IPS DF 4.7 (cell line): ENCODE results near the gene AGPAT2.
"Not testable (repeated sequence)": the region's sequence is repeated elsewhere in the genome, so short reads cannot be mapped to it uniquely, and the experiment has no call there.

Experiments used
- DNase-seq: peaks from one replicate; pipeline ENCODE4 v3.0.0-alpha.2; 2013; ENCODE audit warnings: low spot score; ENCODE audit errors: extremely low read depth

AGPAT2 gene

DNA sequence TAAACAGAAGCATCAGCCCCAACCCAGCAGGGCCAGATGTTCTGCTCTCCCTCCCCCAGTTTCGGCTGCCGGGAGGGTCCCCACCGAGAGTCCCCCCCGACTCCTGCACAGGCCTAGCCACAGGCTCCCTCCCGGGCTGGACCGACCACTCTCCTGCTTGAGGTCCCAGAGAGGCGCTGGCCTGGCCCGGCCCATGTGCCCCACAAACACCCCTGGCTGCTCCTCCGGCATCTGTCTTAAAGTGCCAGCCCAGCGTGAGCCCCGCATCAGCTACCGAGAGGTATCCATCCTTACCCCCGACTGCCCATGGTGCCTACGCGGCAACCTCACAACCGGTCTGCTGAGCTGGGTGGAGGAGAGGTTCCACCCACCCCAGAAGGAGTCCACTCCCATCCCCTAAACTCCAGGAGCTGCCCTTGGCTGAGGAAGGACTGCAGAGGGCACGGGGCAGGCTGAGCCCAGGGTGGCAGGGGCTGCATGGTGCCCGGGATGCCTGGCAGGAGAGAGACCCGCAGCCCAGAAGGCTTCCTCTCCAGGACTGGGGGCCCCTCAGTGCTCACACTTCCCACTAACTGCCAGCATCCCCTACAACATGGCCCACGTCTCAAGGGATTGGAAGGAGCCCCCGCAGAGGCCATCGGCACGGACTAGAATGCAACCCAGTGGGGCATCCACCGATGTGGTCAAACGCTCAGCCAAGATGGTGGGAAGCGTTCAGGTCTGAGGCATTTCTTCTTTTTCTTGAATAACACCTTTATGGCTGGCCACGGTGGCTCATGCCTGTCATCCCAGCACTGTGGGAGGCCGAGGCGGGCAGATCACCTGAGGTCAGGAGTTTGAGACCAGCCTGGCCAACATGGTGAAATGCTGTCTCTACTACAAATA lies 40.2 kb downstream of the AGPAT2 start:
- DNase-seq: no peak

DNA sequence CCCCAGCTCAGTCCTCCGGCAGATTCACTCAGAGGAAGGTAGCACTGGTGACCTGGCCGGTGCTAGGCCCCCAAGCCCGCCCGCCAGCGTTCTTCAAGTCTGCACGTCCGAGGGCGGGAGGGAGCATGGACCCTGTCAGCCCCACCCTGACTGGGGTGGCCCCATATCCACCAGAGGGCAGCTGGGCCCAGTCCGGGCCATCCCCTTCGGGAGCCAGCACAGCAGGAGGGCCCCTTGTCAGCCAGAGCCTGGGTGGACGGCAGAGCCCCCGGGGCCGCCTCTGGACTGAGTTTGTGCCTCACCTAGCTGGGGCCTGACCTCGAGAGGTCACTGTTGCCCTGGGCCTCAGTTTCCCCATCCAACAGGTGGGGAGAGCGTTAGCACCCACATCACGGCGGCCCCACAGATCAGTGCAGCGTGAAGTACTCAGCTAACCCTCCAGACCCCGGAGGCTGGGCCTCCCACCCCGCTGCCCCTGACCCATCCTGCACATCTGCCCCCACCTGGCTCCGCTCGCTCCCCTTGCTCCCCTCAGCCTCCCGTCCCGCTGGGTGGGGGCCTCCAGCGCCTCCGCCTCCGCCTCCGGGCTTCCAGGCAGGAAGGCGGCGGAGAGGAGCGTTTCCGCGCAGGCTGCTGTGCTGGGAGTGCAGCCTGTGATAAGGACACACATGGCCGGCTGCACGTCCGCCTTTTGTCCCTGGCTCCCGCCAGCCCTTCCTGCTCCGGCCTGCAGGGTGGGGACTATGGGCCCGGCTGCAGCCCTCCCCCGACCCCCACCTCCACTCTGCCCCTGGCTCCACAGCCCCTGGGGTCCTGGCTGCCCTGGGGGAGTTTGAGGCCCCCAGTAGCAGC lies 41.1 kb downstream of the AGPAT2 start:
- no peak for DNase-seq

DNA sequence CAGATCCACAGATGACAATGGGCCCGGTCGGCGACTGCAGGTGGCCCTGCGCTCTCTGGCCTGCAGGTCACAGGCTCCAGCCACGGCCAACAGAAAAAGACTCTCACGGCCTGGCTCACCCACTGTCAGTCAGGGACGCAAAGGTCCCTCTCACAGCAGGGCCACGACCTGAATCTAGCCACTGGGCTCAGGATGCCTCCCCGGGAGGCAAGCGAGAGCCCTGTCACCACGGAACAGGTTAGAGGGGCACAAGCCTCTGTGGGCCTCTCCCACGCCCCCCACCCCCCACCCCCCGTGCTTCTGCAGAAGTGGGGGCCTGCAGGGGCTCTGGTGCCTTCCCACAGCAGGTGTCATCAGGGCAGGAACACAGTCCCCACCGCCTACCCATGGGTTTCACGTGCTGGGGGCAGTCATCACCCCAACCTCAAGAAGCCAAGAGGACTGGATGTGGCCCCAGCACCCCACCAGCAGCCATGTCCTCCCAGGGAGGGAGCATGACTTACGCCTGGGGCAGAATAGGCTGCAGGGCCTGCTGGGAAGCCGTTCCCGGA lies 41.8 kb downstream of the AGPAT2 start:
- DNase-seq: no peak

DNA sequence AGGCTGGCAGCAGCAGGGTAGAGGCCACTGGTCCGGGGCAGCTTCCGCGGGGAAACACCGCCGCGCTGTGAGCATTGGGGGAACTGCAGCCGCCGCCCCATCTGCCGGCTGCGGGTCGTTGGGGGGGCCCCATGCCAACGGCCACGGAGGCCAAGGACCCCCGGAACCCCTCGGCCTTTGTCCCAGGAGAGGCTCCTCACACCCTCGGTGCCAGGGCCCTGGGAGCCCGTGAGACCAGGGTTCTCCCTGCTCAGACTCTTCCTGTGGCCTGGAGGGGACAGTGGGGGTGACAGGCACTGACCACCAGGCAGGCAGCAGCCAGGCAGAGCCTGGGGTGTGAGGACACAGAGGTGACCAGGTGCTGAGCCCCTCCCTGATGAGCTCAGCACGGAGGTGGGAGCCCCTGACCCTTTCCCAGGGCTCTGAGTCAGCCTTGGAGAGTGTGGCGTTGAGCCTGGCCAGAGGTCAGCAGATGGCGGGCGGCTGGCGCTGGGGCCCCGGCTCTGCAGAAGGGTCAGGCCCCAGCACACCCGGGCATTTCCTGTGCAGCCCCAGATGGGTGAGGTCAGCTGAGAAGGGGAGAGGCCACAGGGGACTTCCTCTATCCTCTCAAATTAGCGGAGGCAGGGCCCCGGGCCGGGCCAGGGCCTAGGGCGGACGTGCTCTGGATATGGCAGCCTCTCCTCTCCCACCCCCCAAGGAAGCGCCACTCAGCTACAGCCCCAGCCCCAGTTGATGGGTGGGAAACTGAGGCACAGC lies 42.5 kb downstream of the AGPAT2 start:
- peak; percentile 3 for DNase-seq

DNA sequence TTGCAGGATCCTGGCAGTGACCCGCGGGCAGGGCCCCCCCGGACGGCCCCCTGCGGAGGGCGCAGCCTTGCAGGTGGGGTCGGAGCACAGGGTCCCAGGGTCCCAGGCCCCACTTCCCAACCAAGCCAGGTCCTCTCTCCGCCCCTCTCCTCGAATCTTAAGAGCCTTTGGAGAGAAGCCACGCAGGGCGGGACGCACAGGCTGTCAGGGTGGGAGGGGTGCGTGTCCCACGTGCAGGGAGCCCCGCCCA lies 43.0 kb downstream of the AGPAT2 start:
- DNase-seq: no peak

DNA sequence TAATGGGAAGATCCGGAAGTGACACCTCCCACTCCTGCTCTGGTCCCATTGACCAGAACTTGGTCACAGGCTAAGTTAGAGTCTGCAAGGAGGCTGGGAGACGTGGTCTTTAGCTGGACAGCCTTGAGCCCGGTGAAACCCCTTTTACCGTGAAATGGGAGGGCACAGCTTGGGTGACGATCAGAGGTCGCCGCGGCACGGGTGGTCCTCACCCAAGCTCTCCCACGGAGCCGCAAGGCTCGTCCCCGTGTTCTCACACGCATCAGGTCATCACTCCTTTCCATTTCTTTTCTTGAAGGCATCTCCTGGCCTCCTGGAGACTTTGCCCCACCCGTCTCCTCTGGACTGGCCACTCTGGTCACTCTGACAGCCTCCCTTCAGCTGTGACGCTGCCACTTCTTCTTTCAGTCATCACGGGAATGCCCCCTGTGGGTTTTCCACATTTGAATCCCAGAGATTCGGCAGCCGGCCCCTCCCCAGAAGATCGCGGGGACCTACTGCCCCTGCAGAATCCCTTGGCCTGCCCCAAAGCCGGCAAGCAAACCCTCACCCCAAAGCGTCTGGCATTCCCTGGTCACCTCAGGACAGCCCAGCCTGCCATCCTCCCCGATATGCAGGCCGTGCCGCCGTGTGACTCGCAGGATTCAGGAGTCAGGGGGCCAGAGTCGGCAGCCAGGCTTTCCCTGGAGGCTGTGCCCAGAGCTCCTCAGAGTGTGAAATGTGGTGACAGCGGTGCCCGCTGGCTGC lies 43.5 kb downstream of the AGPAT2 start:
- no peak for DNase-seq

DNA sequence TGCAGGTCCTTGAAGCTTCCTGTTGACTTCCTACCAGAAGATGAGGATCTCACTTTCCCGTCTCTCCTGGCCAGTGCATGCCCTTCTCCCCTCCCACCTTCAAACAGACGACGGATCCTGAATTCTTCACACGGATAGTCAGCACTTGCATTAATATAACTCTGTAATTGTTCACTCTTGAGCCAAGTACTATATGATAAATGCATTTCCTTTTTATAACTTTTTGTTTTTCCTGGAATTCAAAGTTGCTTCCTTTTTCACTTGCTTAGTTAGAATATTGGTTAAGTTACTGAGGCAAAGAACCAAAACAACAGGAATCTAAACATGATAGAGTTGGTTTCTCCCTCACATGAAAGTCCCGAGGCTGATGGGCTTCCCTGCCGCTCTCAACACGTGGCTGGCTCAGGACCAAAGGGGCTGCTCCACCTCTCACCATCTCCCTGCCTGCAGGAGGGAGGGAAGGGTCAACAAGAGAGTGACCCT lies 44.8 kb downstream of the AGPAT2 start:
- DNase-seq: no peak

DNA sequence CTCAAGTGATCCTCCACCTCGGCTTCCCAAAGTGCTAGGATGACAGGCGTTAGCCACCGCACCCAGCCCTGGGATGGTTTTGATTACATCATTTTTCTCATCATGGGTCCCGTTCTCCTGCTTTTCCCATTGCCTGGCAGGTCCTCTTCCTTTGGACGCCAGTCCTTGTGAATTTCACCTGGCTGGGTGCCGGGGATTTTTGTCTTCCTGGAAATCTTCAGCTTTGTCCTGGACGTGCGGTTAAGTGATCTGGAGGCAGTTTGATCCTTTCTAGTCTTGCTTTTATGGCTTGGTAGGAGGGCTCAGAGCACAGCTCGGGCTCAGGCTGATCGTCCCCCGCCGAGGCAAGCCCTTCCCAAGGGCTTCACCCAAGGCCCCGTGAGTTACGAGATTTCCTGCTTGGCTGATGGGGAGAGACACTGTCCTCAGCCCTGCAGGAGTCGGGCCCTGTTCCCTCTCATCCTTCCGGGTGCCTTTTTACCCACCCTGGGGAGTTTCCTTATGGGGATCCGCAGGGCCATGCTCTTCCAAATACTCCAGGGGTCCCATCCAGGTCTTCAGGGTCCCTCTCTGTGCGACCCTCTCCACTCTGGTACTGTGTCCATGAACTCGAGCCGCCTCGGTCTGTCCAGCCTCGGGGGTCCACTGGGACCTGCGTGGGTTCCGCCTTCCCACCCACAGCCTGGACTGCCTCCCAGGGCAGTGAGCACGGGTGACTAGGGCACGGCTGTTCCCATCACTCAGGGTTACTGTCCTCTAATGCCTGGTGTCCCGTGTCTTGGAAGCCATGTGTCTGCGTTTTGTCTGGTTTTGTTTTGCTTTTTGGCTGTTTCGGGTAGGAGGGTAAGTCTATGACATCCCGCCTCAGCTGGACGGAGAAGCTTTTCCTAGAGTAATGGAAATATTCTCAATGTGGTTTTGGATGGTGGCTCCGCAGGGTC lies 46.8 kb downstream of the AGPAT2 start:
- DNase-seq: no peak

DNA sequence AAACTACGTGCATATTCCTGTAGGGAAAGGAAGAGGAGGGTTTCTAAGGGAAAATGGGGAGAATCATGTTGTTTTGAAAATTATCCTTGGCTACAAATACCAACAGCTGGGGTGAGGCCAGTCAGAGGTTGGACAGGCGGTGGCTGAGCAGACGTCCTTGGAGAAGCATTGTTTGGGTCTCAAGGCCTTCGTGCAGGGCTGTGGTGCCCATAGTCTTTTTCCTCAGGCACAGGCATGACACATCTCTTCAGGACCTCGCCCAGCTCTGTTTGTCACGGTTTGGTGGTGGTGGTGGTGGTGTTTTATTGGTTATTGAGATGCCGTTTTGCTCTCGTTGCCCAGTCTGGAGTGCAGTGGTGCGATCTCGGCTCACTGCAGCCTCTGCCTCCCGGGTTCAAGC lies 52.4 kb downstream of the AGPAT2 start:
- no peak for DNase-seq

DNA sequence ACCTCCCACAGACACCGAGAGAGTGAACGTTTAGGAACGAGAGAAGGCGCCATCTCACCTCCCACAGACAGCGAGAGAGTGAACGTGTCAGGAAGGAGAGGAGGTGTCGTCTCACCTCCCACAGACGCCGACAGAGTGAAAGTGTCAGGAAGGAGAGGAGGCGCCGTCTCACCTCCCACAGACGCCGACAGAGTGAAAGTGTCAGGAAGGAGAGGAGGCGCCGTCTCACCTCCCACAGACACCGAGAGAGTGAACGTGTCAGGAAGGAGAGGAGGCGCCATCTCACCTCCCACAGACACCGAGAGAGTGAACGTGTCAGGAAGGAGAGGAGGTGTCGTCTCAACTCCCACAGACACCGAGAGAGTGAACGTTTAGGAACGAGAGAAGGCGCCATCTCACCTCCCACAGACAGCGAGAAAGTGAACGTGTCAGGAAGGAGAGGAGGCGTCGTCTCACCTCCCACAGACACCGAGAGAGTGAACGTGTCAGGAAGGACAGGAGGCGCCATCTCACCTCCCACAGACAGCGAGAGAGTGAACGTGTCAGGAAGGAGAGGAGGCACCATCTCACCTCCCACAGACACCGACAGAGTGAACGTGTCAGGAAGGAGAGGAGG lies 54.7 kb downstream of the AGPAT2 start:
- DNase-seq: not testable (repeated sequence)

DNA sequence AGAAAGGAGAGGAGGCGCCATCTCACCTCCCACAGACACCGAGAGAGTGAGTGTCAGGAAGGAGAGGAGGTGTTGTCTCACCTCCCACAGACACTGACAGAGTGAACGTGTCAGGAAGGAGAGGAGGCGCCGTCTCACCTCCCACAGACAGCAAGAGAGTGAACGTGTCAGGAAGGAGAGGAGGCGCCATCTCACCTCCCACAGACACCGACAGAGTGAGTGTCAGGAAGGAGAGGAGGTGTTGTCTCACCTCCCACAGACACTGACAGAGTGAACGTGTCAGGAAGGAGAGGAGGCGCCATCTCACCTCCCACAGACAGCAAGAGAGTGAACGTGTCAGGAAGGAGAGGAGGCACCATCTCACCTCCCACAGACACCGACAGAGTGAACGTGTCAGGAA lies 55.2 kb downstream of the AGPAT2 start:
- not testable (repeated sequence) for DNase-seq

DNA sequence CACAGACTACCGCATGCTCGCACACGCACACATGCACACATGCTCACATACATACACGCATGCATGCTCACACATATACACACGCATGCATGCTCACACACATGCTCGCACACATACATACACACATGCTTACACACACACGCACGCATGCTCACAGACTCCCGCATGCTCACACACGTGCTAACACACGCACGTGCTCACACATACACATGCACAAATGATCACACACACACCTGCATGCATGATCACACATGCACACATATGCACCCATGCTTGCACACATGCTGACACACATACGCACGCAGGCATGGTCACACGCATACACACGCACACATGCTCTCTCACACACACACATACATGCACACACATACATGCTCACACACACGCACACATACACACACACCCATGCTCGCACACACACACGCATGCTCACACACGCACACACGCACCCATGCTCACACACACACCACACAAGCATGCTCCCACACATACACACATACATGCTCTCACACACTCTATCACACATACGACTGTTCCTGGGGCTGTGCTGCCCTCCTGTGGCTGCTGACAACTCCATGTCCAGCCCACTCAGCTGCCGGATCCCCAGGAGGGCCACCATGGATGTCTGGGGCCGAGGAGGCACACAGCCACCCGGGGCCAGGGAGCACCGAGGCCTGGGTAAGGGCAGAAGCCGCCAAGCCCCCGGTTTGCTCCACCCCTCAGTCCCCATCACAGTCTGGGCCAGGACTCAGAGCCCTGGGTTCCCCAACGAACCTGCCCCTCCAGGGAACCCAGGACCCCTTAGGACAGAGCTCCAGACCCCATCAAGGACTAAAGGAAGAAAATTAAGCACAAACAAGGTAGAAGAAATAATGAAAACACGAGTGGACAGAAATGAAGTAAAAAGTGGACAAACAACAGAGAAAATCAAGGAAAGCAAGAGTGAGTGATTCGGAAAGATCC lies 55.9 kb downstream of the AGPAT2 start:
- DNase-seq: no peak

DNA sequence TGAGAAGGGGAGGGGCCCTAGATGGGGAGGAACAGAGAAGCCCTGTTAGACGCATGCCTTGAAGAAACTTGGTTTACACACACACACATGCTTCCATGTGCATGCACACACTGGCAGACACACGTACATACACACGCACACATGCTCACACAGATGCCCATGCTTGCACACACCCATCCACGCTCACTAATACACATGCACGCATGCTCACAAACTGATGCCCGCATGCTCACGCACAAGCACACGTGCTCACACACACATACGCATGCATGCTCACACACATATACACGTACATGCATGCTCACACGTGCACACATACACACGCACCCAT lies 56.6 kb downstream of the AGPAT2 start:
- no peak for DNase-seq

DNA sequence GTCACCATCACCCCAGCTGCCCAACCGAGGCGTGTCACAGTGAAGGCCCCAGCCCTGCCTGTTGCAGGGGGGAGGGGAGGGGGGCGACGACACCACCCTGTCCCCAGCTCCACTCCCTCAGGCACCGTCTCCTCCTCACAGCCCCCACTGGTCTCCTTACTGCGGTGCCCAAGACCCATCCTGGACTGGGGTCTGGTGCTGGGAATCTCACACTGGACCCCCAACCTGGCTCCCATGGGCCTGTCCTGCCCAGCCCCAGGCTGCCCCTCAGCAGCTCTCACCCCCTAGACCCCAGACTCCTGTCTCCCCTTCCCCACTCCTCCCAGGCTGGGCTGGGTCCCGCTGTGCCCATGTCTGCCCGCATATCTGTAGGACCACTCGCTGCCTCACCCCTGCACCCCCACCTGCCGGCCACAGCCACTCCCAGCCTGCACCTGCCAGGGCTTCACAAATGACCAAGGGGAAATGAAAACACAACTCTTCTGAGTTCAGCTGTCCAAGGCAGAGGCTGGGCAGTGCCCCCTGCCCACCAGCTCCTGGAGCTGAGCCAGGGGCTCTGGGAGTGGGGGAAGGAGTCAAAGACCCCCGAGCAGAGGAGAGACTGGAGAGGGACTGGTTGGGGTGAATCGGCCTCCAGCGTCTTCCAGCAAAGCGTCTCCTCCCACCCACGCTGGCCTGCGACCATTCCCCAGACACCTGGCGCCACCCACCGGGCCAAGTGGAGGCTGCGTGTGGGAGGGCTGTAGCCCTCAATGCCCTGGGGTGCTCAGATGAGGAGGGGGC lies 57.2 kb downstream of the AGPAT2 start:
- DNase-seq: no peak

DNA sequence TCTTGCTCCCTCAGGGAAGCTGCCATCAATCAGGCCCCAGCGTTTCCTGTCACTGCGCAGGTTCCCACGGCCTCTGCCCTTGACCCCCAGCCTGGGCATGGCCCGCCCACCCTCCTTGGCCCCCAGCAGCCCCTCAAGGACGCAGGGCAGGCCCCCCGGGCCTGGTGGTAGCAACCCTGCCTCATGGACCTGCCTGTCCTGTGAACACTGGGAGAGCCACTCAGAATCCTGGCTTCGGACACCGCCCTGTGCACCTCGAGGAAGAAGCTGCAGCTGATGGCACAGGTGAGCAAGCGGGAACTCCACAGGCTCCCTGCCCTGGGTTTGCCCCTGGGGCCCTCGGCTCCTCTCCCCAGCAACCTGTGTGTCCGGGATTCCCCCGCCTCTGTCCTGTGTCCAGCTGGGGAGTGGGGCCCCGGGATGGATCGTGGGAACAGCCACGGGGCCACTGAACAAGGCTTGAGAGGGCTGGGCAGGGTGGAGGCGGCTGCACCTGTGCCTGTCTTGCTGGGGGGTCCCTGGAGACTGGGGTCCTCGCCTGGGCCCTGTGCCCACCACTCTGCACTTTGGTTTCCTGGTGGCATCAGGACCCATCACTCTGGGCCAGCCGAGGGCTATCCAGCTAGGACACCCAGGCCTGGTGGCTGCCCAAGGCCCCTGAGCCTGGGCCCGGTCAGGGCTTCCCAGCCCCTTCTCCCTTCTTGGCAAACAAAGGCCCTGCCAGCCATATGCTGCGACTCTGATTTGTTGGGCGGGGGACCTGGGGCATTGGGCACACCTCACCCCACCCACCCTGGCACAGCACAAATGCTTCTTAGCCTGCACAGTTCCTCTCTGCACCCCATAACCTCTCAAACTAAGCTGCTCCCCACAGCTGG lies 58.0 kb downstream of the AGPAT2 start:
- DNase-seq: no peak

DNA sequence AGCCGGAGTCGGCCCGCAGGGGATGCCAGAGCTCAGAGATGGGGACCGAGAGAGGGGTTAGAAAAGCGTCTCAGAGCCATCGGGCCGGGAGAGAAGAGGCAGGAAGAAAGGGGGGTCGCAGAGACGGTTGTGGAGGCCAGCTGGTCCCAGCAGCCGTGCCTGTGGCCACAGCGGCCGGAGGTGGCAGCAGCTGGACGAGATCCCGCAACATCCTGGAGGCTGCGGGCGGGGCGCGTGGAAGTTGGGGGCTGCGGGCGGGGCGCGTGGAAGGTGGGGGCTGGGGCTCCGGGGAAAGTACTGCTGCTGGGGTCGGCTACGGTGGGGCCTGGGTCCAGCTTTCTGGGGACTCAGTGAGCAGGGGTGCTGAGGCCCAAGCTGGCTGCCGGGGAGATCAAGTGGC lies 59.0 kb downstream of the AGPAT2 start:
- no peak for DNase-seq

DNA sequence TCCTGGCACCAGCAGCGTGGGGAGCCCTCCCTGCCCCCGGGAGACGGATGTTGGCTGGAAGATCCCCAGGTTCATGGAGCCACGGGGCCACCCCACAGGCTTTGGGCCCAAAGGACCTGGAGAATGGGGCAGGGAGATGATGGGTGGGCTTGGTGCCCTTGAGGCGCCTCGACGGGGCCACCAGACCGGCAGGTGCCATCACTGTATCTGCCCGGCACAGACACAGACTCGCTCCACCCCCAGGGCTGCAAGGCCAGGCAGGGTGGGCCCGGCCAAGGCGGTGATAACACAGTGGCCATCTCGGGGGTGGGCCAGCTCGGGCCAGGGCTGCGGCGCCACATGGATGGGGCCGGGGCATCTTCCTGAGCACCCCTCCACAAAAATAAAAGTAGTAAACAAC lies 59.6 kb downstream of the AGPAT2 start:
- DNase-seq: no peak
